Hepatocyte (in vitro differentiated cells): ENCODE data around the gene DNAH12. TPM values are rescaled to one million over a fixed set of nuclear protein-coding genes. Genes with fewer than 3 reads are reported as not detected.
"Not testable (repeated sequence)": the region's sequence is repeated elsewhere in the genome, so short reads cannot be mapped to it uniquely, and the experiment has no call there.

Experiments
- DNase-seq: peaks from one replicate; pipeline ENCODE4 v3.0.0-alpha.2; 2016; ENCODE audit warnings: low spot score
- H2AFZ ChIP-seq: fragments of 200-600 bp; sonication (generic); 2 replicates; pipeline ENCODE4 v1.6.0; 2016; ENCODE audit warnings: antibody characterized with exemption, mild to moderate bottlenecking
- H3K27ac ChIP-seq: fragments of 200-600 bp; sonication (generic); 2 replicates; pipeline ENCODE4 v1.5.1; 2016; ENCODE audit warnings: mild to moderate bottlenecking
- H3K27me3 ChIP-seq: fragments of 200-600 bp; sonication (generic); 2 replicates; pipeline ENCODE4 v1.6.1; 2016
- H3K36me3 ChIP-seq: fragments of 200-600 bp; sonication (generic); replicated peaks from 2 replicates; pipeline ENCODE4 v1.5.1; 2016; ENCODE audit warnings: low read depth; ENCODE audit not compliant: insufficient read depth
- H3K4me1 ChIP-seq: fragments of 200-600 bp; sonication (generic); 2 replicates; pipeline ENCODE4 v1.5.1; 2016; ENCODE audit warnings: mild to moderate bottlenecking, moderate library complexity; ENCODE audit not compliant: insufficient read depth
- H3K4me2 ChIP-seq: fragments of 200-600 bp; sonication (generic); 2 replicates; pipeline ENCODE4 v1.6.0; 2016
- H3K4me3 ChIP-seq: fragments of 200-600 bp; sonication (generic); 2 replicates; pipeline ENCODE4 v1.5.1; 2016; ENCODE audit warnings: mild to moderate bottlenecking
- H3K79me2 ChIP-seq: fragments of 200-600 bp; sonication (generic); 2 replicates; pipeline ENCODE4 v1.6.0; 2017; ENCODE audit warnings: mild to moderate bottlenecking
- H3K9me2 ChIP-seq: fragments of 200-600 bp; sonication (generic); replicated peaks from 2 replicates; pipeline ENCODE4 v1.6.0; 2017; ENCODE audit warnings: mild to moderate bottlenecking; ENCODE audit not compliant: insufficient read depth
- H3K9me3 ChIP-seq: fragments of 200-600 bp; sonication (generic); 2 replicates; pipeline ENCODE4 v1.5.1; 2016; ENCODE audit warnings: low read depth, mild to moderate bottlenecking
- H4K20me1 ChIP-seq: fragments of 200-600 bp; sonication (generic); 2 replicates; pipeline ENCODE4 v1.6.0; 2016; ENCODE audit warnings: mild to moderate bottlenecking; ENCODE audit not compliant: insufficient read depth, poor library complexity, severe bottlenecking
- CTCF ChIP-seq: fragments of 200-600 bp; sonication (generic); IDR thresholded peaks from 2 replicates; pipeline ENCODE4 v1.5.1; 2016; ENCODE audit warnings: antibody characterized with exemption, mild to moderate bottlenecking; ENCODE audit not compliant: poor library complexity
- EZH2 ChIP-seq: fragments of 200-600 bp; sonication (generic); IDR thresholded peaks from 2 replicates; pipeline ENCODE4 v1.6.1; 2016; ENCODE audit warnings: antibody characterized with exemption, mild to moderate bottlenecking, borderline replicate concordance
- EZH2phosphoT487 ChIP-seq: fragments of 200-600 bp; sonication (generic); IDR thresholded peaks from one replicate; pipeline ENCODE4 v1.6.1; 2018; ENCODE audit warnings: antibody characterized with exemption, mild to moderate bottlenecking, low read depth, moderate library complexity; ENCODE audit not compliant: unreplicated experiment, severe bottlenecking
- WGBS: methylation state at CpG from one replicate; pipeline ENCODE4 v1.1.6; 2016; ENCODE audit warnings: low lambda C conversion rate; ENCODE audit errors: missing lambda C conversion rate; 5-methylcytosine and 5-hydroxymethylcytosine counted together
- polyA plus RNA-seq: library from polyadenylated mRNA; unstranded; fragments of >200 nt; fragmentation: Nextera tagmentation; extraction: Ambion mirVana; gene quantifications from 2 replicates; pipeline ENCODE4 v1.2.1, GENCODE V29; 2016
- total RNA-seq: library from RNA; depleted of rRNA; stranded (reverse); fragments of >200 nt; gene quantifications from 2 replicates; pipeline ENCODE4 v1.2.3, GENCODE V29; 2014

Gene DNAH12
- total and polyA plus RNA-seq, 2 experiments from 2014 or later = 0.06 to 1.5 TPM

- H4K20me1 ChIP-seq = no peaks in the 10 kb centered on the region
- H3K4me2 ChIP-seq = no peak overlapping the region
- H3K36me3 ChIP-seq = no peaks in the 10 kb centered on the region
- H2AFZ ChIP-seq = no peak overlapping the region
- no peaks in the 10 kb centered on the region for H3K4me1 ChIP-seq
- H3K27me3 ChIP-seq = no peaks in the 10 kb centered on the region
- H3K79me2 ChIP-seq = no peaks in the 10 kb centered on the region
- WGBS = 46% methylated on average over 3 of the region's 3 CpGs
- H3K4me3 ChIP-seq = no peak overlapping the region
- no peak overlapping the region for H3K27ac ChIP-seq
- H3K9me2 ChIP-seq = no peaks in the 10 kb centered on the region
- no peak for TF ChIP-seq EZH2phosphoT487
- TF ChIP-seq CTCF = no peak
- no peak for TF ChIP-seq EZH2
- no peaks in the 10 kb centered on the region for H3K9me3 ChIP-seq
- DNase-seq = no peak
These were observed 234.3 kb downstream of the DNAH12 start for GRCh38 chr3:57309769-57310360.

GRCh38 chr3:57303520-57303919 lies 240.6 kb downstream of the DNAH12 start:
- H3K9me3 ChIP-seq, H3K36me3 ChIP-seq, H3K79me2 ChIP-seq, H3K27ac ChIP-seq, H3K4me2 ChIP-seq, H2AFZ ChIP-seq, H3K27me3 ChIP-seq, H4K20me1 ChIP-seq, DNase-seq, H3K4me3 ChIP-seq, H3K9me2 ChIP-seq, H3K4me1 ChIP-seq: not testable (repeated sequence)
- 72% methylated on average over 7 of the region's 7 CpGs for WGBS

GRCh38 chr3:57298041-57298440 lies 246.1 kb downstream of the DNAH12 start:
- no peak for TF ChIP-seq EZH2phosphoT487
- no peak for TF ChIP-seq EZH2
- no peak for TF ChIP-seq CTCF
- Histone ChIP-seq H3K4me3 (no peak overlapping the region), H3K27ac (no peak overlapping the region), H3K4me1 (no peaks in the 10 kb centered on the region), H3K27me3 (no peaks in the 10 kb centered on the region), H3K9me3 (no peaks in the 10 kb centered on the region), H3K9me2 (no peaks in the 10 kb centered on the region), H2AFZ (no peak overlapping the region), H3K79me2 (no peaks in the 10 kb centered on the region), H4K20me1 (no peaks in the 10 kb centered on the region), H3K36me3 (no peaks in the 10 kb centered on the region), H3K4me2 (no peak overlapping the region)
- peak; percentile 49 for DNase-seq
- WGBS = 100% methylated on average over 1 of the region's 1 CpG

- H3K4me2 ChIP-seq = no peak overlapping the region
- H3K9me3 ChIP-seq = no peaks in the 10 kb centered on the region
- no peaks in the 10 kb centered on the region for H3K79me2 ChIP-seq
- no peaks in the 10 kb centered on the region for H3K9me2 ChIP-seq
- no peaks in the 10 kb centered on the region for H4K20me1 ChIP-seq
- H2AFZ ChIP-seq = no peak overlapping the region
- H3K27me3 ChIP-seq = no peaks in the 10 kb centered on the region
- H3K27ac ChIP-seq = no peak overlapping the region
- TF ChIP-seq CTCF (no peak), EZH2 (no peak), EZH2phosphoT487 (no peak)
- no peaks in the 10 kb centered on the region for H3K36me3 ChIP-seq
- DNase-seq = no peak
- no peaks in the 10 kb centered on the region for H3K4me1 ChIP-seq
- no peak overlapping the region for H3K4me3 ChIP-seq
- WGBS = 95% methylated on average over 4 of the region's 4 CpGs
These were observed 251.1 kb downstream of the DNAH12 start for GRCh38 chr3:57292897-57293526.
